NCI-H526 treated with DMSO at 0.1 percent for 48 hours (cell line): ENCODE measurements around the gene CLNK.

ENCODE experiments used
- DNase-seq: peaks from one replicate; lab custom pipeline; 2025; lab: John Stamatoyannopoulos, UW

CLNK gene

DNA sequence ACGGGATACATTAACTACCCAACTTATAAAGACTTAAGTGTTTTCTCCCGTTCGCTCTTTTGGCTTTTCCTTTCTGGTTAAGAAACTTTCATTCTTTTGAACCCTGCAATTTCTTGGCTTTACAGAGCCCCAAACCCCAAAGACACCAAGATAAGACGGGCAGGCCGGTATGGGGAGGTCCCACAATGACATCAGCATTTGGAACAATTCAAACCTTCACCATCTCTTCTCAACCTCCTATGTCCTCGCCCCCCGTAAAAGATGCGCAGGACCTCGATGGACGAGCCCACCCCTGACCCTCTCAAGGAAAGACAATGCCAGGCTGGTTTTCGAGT, 228.3 kb downstream of the CLNK start:
- no peak for DNase-seq

DNA sequence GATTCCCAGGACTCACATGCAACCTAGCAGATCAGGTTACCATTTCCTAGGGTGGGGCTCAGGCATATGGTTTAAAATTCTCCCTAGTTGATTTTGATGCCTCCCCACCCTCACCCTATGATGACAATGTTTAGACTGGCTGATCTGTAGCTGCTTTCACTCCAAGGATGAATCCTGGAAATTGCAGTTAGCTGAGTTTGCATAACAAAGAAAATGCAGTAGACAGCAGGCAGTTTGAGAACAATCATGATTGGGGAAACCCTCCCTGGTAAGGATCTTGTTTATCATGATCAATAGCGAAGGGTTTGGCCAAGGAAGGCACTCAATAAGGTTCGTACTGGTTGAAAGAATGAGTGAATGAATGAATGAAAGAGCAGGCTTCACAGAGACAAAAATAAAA, 229.4 kb downstream of the CLNK start:
- DNase-seq = no peak

DNA sequence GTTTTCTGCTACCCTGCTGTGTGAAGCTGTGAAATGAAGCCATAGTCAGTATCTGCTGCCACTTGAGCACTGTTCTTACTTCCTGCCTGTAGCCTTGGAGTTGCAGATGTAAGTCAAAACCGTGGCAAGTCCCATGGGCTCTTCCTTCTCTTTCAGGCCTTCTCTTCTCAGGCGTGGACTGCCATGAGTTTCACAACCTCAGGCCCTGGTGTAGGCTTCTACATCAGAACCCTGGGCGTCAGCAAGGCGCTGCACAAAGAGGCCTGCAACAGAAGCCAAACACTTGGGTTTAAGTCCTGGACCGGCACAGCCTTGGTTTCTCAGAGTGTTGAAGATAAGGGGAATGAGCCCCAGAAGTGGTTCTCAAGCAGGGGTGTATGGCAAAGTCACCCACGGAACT, 229.8 kb downstream of the CLNK start:
- no peak for DNase-seq

DNA sequence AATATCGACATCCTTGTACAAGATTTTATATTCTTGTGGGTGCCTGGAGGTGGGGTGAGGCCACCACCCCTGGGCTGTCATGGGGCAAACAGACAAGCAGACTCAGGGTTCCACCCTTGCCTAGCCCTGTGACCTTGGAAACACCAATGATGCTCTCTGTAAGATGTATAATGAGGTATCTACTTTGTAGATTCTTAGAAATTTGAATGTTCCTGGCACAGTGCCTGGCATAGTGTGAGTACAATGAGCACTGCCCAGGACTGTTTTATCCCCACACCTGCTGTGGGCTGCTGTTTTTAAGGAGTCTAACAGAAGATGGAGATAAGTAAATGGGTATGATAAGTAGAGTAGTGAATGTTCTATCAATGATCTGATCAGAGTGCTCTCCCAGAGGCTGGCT, 230.4 kb downstream of the CLNK start:
- no peak for DNase-seq

DNA sequence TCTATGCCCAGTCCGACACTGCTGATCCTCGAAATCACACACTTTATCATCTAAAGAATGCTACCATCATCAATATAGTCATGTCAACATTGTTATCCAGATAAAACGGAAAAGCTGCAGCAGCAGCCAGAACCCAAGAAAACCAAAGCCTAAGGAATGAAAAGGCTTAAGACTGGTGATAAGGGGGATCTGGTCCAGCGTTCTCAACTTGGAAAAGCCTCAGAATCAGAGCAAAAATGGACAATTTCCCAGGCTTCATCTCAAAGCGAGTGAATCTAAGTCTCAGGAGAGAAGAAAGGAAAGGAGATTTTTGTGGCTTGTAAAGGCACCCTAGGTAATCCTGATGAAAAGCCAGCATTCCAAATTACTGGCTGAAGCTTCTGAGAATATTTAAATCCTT, 235.6 kb downstream of the CLNK start:
- no peak for DNase-seq

DNA sequence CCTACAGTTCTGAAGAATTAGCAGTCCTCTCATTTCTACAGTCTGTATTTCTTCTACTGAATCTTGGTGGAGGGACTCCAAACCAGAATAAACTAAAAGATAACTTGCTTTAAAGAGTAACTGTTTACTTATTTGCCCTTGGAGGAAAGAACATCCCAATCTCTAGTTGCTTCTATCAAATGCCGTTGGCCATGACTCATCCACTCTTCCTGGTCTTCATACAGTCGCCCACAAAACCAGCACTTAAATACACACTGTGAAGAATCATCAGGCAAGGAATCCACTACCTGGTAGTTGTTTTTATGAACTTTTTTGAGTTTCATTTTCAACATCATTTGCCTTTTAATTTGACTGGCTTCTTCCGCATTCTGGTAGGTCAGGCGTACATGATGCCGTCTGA, 241.6 kb downstream of the CLNK start:
- DNase-seq = no peak

DNA sequence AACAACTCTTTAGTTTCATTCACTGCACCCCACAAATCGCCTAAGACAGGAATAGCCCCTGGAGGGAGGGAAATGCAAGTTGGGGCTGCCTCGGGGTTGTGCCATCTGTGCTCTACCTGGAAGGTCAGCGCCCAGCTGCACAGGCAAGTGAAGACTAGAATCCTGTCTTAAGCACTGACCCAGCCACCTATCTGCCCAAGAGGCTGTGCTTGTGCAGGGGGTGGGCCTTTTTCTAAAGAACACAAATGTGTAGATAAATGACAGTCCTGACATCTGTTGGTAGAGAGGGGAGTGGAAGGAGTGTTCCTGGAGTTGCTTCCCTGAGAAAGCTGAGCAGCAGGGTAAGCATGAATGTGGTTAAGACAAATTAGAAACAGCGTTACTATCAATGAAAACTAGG, 243.1 kb downstream of the CLNK start:
- DNase-seq = no peak

DNA sequence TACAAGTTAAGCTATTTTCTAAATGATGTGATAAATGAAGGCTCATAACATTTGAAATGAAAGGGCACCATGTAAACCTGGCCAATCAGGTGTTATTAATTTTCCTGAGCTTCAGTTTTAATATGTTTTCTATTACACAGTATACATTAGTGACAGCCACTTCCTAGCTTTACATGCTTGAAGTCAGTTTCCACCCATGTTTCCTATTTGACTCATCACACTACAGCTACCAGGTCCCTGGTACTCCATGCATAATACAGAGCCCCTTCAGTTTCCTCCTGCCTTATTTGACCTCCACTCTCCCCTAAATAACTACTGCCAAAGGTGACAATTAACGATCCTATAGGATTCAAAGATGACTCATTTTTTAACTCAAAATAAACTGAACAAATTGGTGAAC, 245.6 kb downstream of the CLNK start:
- DNase-seq = no peak

DNA sequence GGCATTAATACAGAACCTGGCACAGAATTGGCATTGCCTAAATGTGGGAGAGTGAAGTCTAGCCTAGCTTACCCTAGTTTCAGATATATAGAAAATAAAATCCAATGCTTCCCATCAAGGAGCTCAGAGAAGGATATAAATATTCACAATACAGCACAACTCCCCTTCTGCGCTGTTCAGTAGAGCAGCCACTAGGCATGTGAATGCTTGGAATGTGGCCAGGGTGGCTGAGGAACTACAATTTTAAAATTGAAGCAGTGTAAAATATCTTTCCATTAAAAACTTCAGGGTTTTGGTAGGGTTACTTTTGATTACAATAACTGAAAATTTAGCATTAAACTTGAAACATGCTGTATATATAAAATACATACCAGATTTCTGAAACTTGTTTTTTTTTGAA, 246.8 kb downstream of the CLNK start:
- no peak for DNase-seq
